B cell (primary cell): ENCODE data around the gene AGAP1. TPM values are rescaled to one million over a fixed set of nuclear protein-coding genes. Genes with fewer than 3 reads are reported as not detected.

Experiments
- ATAC-seq: fragments of 200-7000 bp; cut with Tn5 transposase; one replicate; pipeline ENCODE4 v1.10.0; 2021; ENCODE audit warnings: low read depth, mild to moderate bottlenecking, moderate number of reproducible peaks, moderate library complexity
- CTCF ChIA-PET: fragments of 350-600 bp; sonication (Branson Sonifier 250); formaldehyde crosslinking; loops from one replicate; lab custom pipeline; 2021; ENCODE audit warnings: antibody characterized with exemption, inconsistent platforms; lab: Charles Lee
- POLR2A ChIA-PET: fragments of 350-600 bp; sonication (Branson Sonifier 250); formaldehyde crosslinking; loops from one replicate; lab custom pipeline; 2021; ENCODE audit warnings: antibody characterized with exemption; lab: Charles Lee
- DNase-seq: peaks from one replicate; pipeline ENCODE4 v3.0.0; 2013
- H2AFZ ChIP-seq: 2 replicates; pipeline ENCODE4 v1.6.1; 2012; ENCODE audit warnings: mild to moderate bottlenecking, low read depth, low read length; ENCODE audit not compliant: insufficient read depth, poor library complexity, severe bottlenecking
- H3K27ac ChIP-seq, 2 donors: 1 replicate in 1 of 2; 2 replicates in 1 of 2; pipeline ENCODE4 v1.5.1; 2012 to 2013; ENCODE audit warnings: low read length in 2 of 2, mild to moderate bottlenecking in 2 of 2, moderate library complexity in 1 of 2
- H3K27me3 ChIP-seq, 4 experiments: fragments of 200-600 bp in 1 of 4; sonication (generic) in 1 of 4; replicated peaks in 1 of 4; 1 replicate in 2 of 4; 2 replicates in 2 of 4; pipeline versions ENCODE4 v1.6.1 to v1.7.0; 2013 to 2016; ENCODE audit warnings: low read length in 3 of 4, mild to moderate bottlenecking in 2 of 4, mixed read lengths in 1 of 4, moderate library complexity in 1 of 4; ENCODE audit not compliant: insufficient read depth in 4 of 4, control insufficient read depth in 3 of 4; ENCODE audit errors: control extremely low read depth in 1 of 4
- H3K36me3 ChIP-seq, 2 experiments: replicated peaks in 1 of 2; 1 replicate in 1 of 2; 2 replicates in 1 of 2; pipeline versions ENCODE4 v1.6.1 to v1.7.1; 2013; ENCODE audit warnings: low read length in 1 of 2; ENCODE audit not compliant: insufficient read depth in 2 of 2, control insufficient read depth in 1 of 2; ENCODE audit errors: control extremely low read depth in 1 of 2, extremely low read depth in 1 of 2
- H3K4me1 ChIP-seq, 2 donors: fragments of 200-600 bp in 1 of 2; sonication (generic) in 1 of 2; 1 replicate in 1 of 2; 2 replicates in 1 of 2; pipeline versions ENCODE4 v1.5.1 to v1.6.1; 2013 to 2017; ENCODE audit warnings: low read length in 2 of 2; ENCODE audit not compliant: control insufficient read depth in 2 of 2, insufficient read depth in 2 of 2
- H3K4me2 ChIP-seq: replicated peaks from 2 replicates; pipeline ENCODE3; 2012; ENCODE audit warnings: mild to moderate bottlenecking, low read depth, low read length; ENCODE audit not compliant: poor library complexity, severe bottlenecking
- H3K4me3 ChIP-seq, 5 experiments: fragments of 200-600 bp in 1 of 5; sonication (generic) in 1 of 5; 1 replicate in 3 of 5; 2 replicates in 2 of 5; pipeline versions ENCODE4 v1.5.1 to v1.7.0; 2011 to 2016; ENCODE audit warnings: low read length in 4 of 5, mild to moderate bottlenecking in 4 of 5, low read depth in 2 of 5, control low read depth in 1 of 5, moderate library complexity in 1 of 5; ENCODE audit not compliant: insufficient read depth in 1 of 5; ENCODE audit errors: control extremely low read depth in 1 of 5, extremely low read depth in 1 of 5
- H3K79me2 ChIP-seq: fragments of 200-600 bp; sonication (generic); one replicate; pipeline ENCODE4 v1.6.0; 2016; ENCODE audit warnings: low read length; ENCODE audit not compliant: control insufficient read depth, insufficient read depth
- H3K9ac ChIP-seq: fragments of 200-600 bp; sonication (generic); 2 replicates; pipeline ENCODE4 v1.6.1; 2017; ENCODE audit warnings: mild to moderate bottlenecking, low read length, moderate library complexity
- H3K9me3 ChIP-seq, 3 donors: one replicate each; pipeline versions ENCODE4 v1.6.1 to v1.7.1; 2013; ENCODE audit warnings: low read length in 2 of 3; ENCODE audit not compliant: control insufficient read depth in 2 of 3, insufficient read depth in 1 of 3; ENCODE audit errors: control extremely low read depth in 1 of 3
- H4K20me1 ChIP-seq: 2 replicates; pipeline ENCODE4 v1.6.0; 2012; ENCODE audit warnings: mild to moderate bottlenecking, low read length; ENCODE audit not compliant: insufficient read depth, control insufficient read depth, poor library complexity, severe bottlenecking
- H3K27ac Mint-ChIP-seq: one replicate; pipeline ENCODE4 v1.8.0; 2021; ENCODE audit warnings: mixed read lengths
- H3K27me3 Mint-ChIP-seq: one replicate; pipeline ENCODE4 v1.8.0; 2021; ENCODE audit warnings: mixed read lengths
- H3K4me1 Mint-ChIP-seq: one replicate; pipeline ENCODE4 v1.8.0; 2021; ENCODE audit warnings: mixed read lengths
- H3K4me3 Mint-ChIP-seq: one replicate; pipeline ENCODE4 v1.8.0; 2021; ENCODE audit warnings: mixed read lengths
- H3K9me3 Mint-ChIP-seq: one replicate; pipeline ENCODE4 v1.8.0; 2022; ENCODE audit warnings: mixed read lengths; ENCODE audit not compliant: insufficient read depth
- CTCF ChIP-seq: fragments of 200-600 bp; IDR thresholded peaks from one replicate; pipeline ENCODE4 v1.8.0; 2022; ENCODE audit warnings: antibody characterized with exemption, mild to moderate bottlenecking
- EZH2 ChIP-seq: IDR thresholded peaks from 2 replicates; pipeline ENCODE4 v1.6.1; 2012; ENCODE audit warnings: borderline replicate concordance, low read depth, mild to moderate bottlenecking, moderate library complexity, low read length; ENCODE audit not compliant: insufficient read depth, poor library complexity, severe bottlenecking
- WGBS: methylation state at CpG from one replicate; pipeline ENCODE4 v1.1.5; 2013; ENCODE audit warnings: missing lambda C conversion rate; ENCODE audit not compliant: insufficient coverage; 5-methylcytosine and 5-hydroxymethylcytosine counted together
- intact Hi-C: fragments of 100-400 bp; cut with micrococcal nuclease; formaldehyde crosslinking; loops from one replicate; pipeline ENCODE4 v1.10.0; 2022
- polyA plus RNA-seq: library from polyadenylated mRNA; depleted of rRNA; stranded (reverse); fragments of >200 nt; gene quantifications from 2 replicates; pipeline ENCODE4 v1.2.3, GENCODE V29; 2012
- total RNA-seq, 2 donors: library from RNA; stranded (reverse); fragments of 120-200 nt in 1 of 2; gene quantifications; 1 replicate in 1 of 2; 2 replicates in 1 of 2; pipeline versions ENCODE4 v1.2.3 to v1.2.4, GENCODE V29; 2013 to 2022

The AGAP1 gene
- total and polyA plus RNA-seq, 2 donors (not counting 1 experiment from before 2014, with no cell fraction given), result 0.01 TPM; not detected in 1

- Mint-ChIP-seq H3K9me3 (no peaks in the 10 kb centered on the region), H3K4me3 (no peak overlapping the region), H3K27ac (no peak overlapping the region), H3K4me1 (peaks cover 4% of the 10 kb centered on the region), H3K27me3 (peaks cover 15% of the 10 kb centered on the region)
- no peak overlapping the region for H3K4me3 ChIP-seq
- ChIA-PET CTCF (no interaction called here), POLR2A (no interaction called here)
- no peaks in the 10 kb centered on the region for H3K4me1 ChIP-seq
- no peaks in the 10 kb centered on the region for H3K9me3 ChIP-seq
- DNase-seq (no peak), ATAC-seq (no peak)
- 79% methylated on average over 19 of the region's 21 CpGs for whole genome bisulfite sequencing
- no peaks in the 10 kb centered on the region for H3K36me3 ChIP-seq
- H2AFZ ChIP-seq, result no peak overlapping the region
- H3K4me2 ChIP-seq, result no peak overlapping the region
- intact Hi-C loops, result no loop called here
- H3K79me2 ChIP-seq, result no peaks in the 10 kb centered on the region
- TF ChIP-seq CTCF (no peak), EZH2 (no peak)
- H4K20me1 ChIP-seq, result no peaks in the 10 kb centered on the region
- H3K27ac ChIP-seq, result no peak overlapping the region
- peaks cover 0 to 3% (median 0%) of the 10 kb centered on the region in 4 experiments for H3K27me3 ChIP-seq
- no peak overlapping the region for H3K9ac ChIP-seq
These were observed 410.1 kb downstream of the AGAP1 start for GRCh38 chr2:235903782-235904584.

- Mint-ChIP-seq H3K27me3 (peaks cover 15% of the 10 kb centered on the region), H3K4me1 (peaks cover 5% of the 10 kb centered on the region), H3K9me3 (no peaks in the 10 kb centered on the region), H3K4me3 (no peak overlapping the region), H3K27ac (no peak overlapping the region)
- intact Hi-C loops, result no loop called here
- ATAC-seq, result no peak
- H3K27me3 ChIP-seq, result peaks cover 0 to 3% (median 0%) of the 10 kb centered on the region in 4 experiments
- no peak overlapping the region for H3K4me3 ChIP-seq
- no peaks in the 10 kb centered on the region for H3K4me1 ChIP-seq
- no peaks in the 10 kb centered on the region for H3K36me3 ChIP-seq
- no CpG with 5 or more reads among the region's 6 CpGs for whole genome bisulfite sequencing
- no peak overlapping the region for H3K4me2 ChIP-seq
- POLR2A ChIA-PET, result no interaction called here
- no peaks in the 10 kb centered on the region for H3K79me2 ChIP-seq
- H3K27ac ChIP-seq, result no peak overlapping the region
- CTCF ChIA-PET, result no interaction called here
- H2AFZ ChIP-seq, result no peak overlapping the region
- H3K9me3 ChIP-seq, result no peaks in the 10 kb centered on the region
- DNase-seq, result no peak
- TF ChIP-seq EZH2 (no peak), CTCF (no peak)
- H4K20me1 ChIP-seq, result no peaks in the 10 kb centered on the region
- no peak overlapping the region for H3K9ac ChIP-seq
These were observed 410.7 kb downstream of the AGAP1 start for GRCh38 chr2:235904585-235904931.
